KMS-11 (cell line): Measurements from ENCODE around the gene KRT26.
A peak's percentile ranks its signal among the peaks of the same experiment; 100 is the strongest.

ENCODE experiments used
- H2AFZ ChIP-seq: fragments of 200-600 bp; sonication (generic); 2 replicates; pipeline ENCODE4 v1.6.1; 2016; ENCODE audit warnings: antibody characterized with exemption, mixed run types, low read depth
- H3K27ac ChIP-seq: fragments of 200-600 bp; sonication (generic); 2 replicates; pipeline ENCODE4 v1.6.1; 2016; ENCODE audit warnings: mild to moderate bottlenecking, mixed run types
- H3K27me3 ChIP-seq: fragments of 200-600 bp; sonication (generic); 2 replicates; pipeline ENCODE4 v1.6.1; 2017; ENCODE audit warnings: mild to moderate bottlenecking, low read depth, mixed run types, moderate library complexity; ENCODE audit not compliant: insufficient read depth
- H3K36me3 ChIP-seq: fragments of 200-600 bp; sonication (generic); 2 replicates; pipeline ENCODE4 v1.6.1; 2017; ENCODE audit warnings: mild to moderate bottlenecking, mixed run types; ENCODE audit not compliant: insufficient read depth
- H3K4me1 ChIP-seq: fragments of 200-600 bp; sonication (generic); 2 replicates; pipeline ENCODE4 v1.6.1; 2016; ENCODE audit warnings: mild to moderate bottlenecking, low read depth, mixed run types; ENCODE audit not compliant: poor library complexity, severe bottlenecking
- H3K4me2 ChIP-seq: fragments of 200-600 bp; sonication (generic); 2 replicates; pipeline ENCODE4 v1.7.0; 2016; ENCODE audit warnings: mild to moderate bottlenecking, mixed run types
- H3K4me3 ChIP-seq: fragments of 200-600 bp; sonication (generic); IDR thresholded peaks from 2 replicates; pipeline ENCODE4 v1.6.1; 2017; ENCODE audit warnings: low read depth, low read length, mixed read lengths; ENCODE audit not compliant: insufficient read depth
- H3K79me2 ChIP-seq: fragments of 200-600 bp; sonication (generic); 2 replicates; pipeline ENCODE4 v1.6.1; 2016; ENCODE audit warnings: low read depth, mixed run types; ENCODE audit not compliant: insufficient read depth
- H3K9ac ChIP-seq: fragments of 200-600 bp; sonication (generic); 2 replicates; pipeline ENCODE4 v1.6.1; 2016; ENCODE audit warnings: mild to moderate bottlenecking, mixed run types
- H4K20me1 ChIP-seq: fragments of 200-600 bp; sonication (generic); 2 replicates; pipeline ENCODE4 v1.6.1; 2016; ENCODE audit warnings: mild to moderate bottlenecking, mixed run types; ENCODE audit not compliant: insufficient read depth
- CTCF ChIP-seq: fragments of 200-600 bp; sonication (generic); conservative IDR thresholded peaks from 2 replicates; pipeline ENCODE4 v1.6.1; 2017; ENCODE audit warnings: low read depth, mild to moderate bottlenecking, antibody characterized with exemption, low read length, moderate library complexity, mixed read lengths

KRT26 gene

GRCh38 chr17:40730970-40731369, 41.0 kb downstream of the KRT26 start:
- Histone ChIP-seq H3K27ac (no peak overlapping the region), H3K79me2 (no peaks in the 10 kb centered on the region), H3K36me3 (no peaks in the 10 kb centered on the region), H3K4me3 (no peak overlapping the region), H4K20me1 (no peaks in the 10 kb centered on the region), H2AFZ (no peak overlapping the region), H3K4me1 (no peaks in the 10 kb centered on the region), H3K4me2 (no peak overlapping the region), H3K9ac (no peak overlapping the region), H3K27me3 (no peaks in the 10 kb centered on the region)
- TF ChIP-seq CTCF: no peak

- Histone ChIP-seq H3K27ac (no peak overlapping the region), H3K4me1 (no peaks in the 10 kb centered on the region), H3K27me3 (no peaks in the 10 kb centered on the region), H2AFZ (no peak overlapping the region), H3K36me3 (no peaks in the 10 kb centered on the region), H3K9ac (no peak overlapping the region), H3K79me2 (no peaks in the 10 kb centered on the region), H3K4me2 (no peak overlapping the region), H4K20me1 (no peaks in the 10 kb centered on the region), H3K4me3 (no peak overlapping the region)
- TF ChIP-seq CTCF: no peak
Measured at GRCh38 chr17:40727447-40728231, 44.4 kb downstream of the KRT26 start.

- Histone ChIP-seq H3K4me3 (no peak overlapping the region), H3K9ac (no peak overlapping the region), H3K36me3 (no peaks in the 10 kb centered on the region), H4K20me1 (no peaks in the 10 kb centered on the region), H3K79me2 (no peaks in the 10 kb centered on the region), H3K27me3 (no peaks in the 10 kb centered on the region), H3K4me2 (no peak overlapping the region), H3K4me1 (no peaks in the 10 kb centered on the region), H3K27ac (no peak overlapping the region), H2AFZ (no peak overlapping the region)
- peak; percentile 17; the same call in 1 of the 2 replicates for TF ChIP-seq CTCF
Measured at GRCh38 chr17:40726919-40727318, 45.1 kb downstream of the KRT26 start.

- Histone ChIP-seq H2AFZ (no peak overlapping the region), H3K9ac (no peak overlapping the region), H3K27me3 (no peaks in the 10 kb centered on the region), H3K4me2 (no peak overlapping the region), H3K36me3 (no peaks in the 10 kb centered on the region), H3K4me3 (no peak overlapping the region), H3K27ac (no peak overlapping the region), H3K4me1 (no peaks in the 10 kb centered on the region), H4K20me1 (no peaks in the 10 kb centered on the region), H3K79me2 (no peaks in the 10 kb centered on the region)
- TF ChIP-seq CTCF: no peak
Measured at GRCh38 chr17:40724656-40725055, 47.3 kb downstream of the KRT26 start.
